Kidney epithelial cell (primary cell): Measurements from ENCODE around the gene CPA1. TPM values are rescaled to one million over a fixed set of nuclear protein-coding genes. Genes with fewer than 3 reads are reported as not detected.

ENCODE experiments used
- DNase-seq: peaks from one replicate; pipeline ENCODE4 v3.0.0-alpha.2; 2010; ENCODE audit warnings: low read depth
- H3K27me3 ChIP-seq: 2 replicates; pipeline ENCODE4 v1.6.0; 2011; ENCODE audit warnings: low read length; ENCODE audit not compliant: control insufficient read depth, insufficient read depth
- H3K36me3 ChIP-seq: 2 replicates; pipeline ENCODE4 v1.5.1; 2011; ENCODE audit warnings: low read length; ENCODE audit not compliant: control insufficient read depth, insufficient read depth
- H3K4me3 ChIP-seq: 2 replicates; pipeline ENCODE4 v1.5.1; 2011; ENCODE audit warnings: low read depth, mild to moderate bottlenecking, control low read depth, low read length
- total RNA-seq: library from RNA; depleted of rRNA; stranded (reverse); fragments of >200 nt; gene quantifications from 2 replicates; pipeline ENCODE4 v1.2.3, GENCODE V29; 2015
- TF ChIP-seq, protein P1 (sequence below): IDR thresholded peaks from 2 replicates; pipeline ENCODE4 v1.5.1; 2011; ENCODE audit warnings: mild to moderate bottlenecking, moderate library complexity, low read length, control low read depth, inconsistent platforms; ENCODE audit not compliant: insufficient read depth, poor library complexity, severe bottlenecking

CPA1 gene
- total RNA-seq, 1 donor from 2014 or later = not detected

DNA sequence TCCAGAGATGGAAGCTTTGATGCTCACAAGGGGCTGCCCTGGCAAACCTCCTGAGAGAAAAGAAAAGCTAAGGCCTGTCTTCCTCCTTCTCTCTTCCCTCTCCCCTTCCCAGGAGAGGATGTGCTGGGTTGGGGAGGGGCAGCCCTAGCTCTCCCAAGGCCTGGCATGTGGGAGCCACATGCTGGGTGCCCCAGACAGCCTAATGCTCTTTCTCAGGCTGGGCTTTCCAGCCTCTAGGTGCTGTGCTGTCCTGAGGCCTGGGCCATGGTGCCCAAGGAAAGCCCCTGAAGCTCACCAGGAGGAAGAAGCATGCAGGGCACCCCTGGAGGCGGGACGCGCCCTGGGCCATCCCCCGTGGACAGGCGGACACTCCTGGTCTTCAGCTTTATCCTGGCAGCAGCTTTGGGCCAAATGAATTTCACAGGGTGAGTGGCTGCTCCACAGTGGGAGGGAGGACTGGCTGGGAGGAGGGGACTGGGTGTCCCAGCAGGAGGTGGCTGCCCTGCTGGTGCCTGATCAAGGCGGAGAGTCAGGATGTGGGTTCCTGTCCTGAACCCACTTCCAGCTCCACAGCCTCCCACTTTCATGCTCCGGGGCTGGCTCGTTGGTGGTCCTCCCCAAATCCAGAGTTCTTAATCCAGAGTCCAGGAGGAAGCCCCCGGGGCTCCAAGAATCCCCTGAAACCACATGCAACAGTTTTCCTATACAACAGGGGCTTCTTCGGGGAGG, 34.0 kb upstream of the CPA1 start:
- Histone ChIP-seq H3K4me3 (no peak overlapping the region), H3K27me3 (no peaks in the 10 kb centered on the region), H3K36me3 (no peaks in the 10 kb centered on the region)
- DNase-seq = no peak
- TF ChIP-seq, protein P1, sequence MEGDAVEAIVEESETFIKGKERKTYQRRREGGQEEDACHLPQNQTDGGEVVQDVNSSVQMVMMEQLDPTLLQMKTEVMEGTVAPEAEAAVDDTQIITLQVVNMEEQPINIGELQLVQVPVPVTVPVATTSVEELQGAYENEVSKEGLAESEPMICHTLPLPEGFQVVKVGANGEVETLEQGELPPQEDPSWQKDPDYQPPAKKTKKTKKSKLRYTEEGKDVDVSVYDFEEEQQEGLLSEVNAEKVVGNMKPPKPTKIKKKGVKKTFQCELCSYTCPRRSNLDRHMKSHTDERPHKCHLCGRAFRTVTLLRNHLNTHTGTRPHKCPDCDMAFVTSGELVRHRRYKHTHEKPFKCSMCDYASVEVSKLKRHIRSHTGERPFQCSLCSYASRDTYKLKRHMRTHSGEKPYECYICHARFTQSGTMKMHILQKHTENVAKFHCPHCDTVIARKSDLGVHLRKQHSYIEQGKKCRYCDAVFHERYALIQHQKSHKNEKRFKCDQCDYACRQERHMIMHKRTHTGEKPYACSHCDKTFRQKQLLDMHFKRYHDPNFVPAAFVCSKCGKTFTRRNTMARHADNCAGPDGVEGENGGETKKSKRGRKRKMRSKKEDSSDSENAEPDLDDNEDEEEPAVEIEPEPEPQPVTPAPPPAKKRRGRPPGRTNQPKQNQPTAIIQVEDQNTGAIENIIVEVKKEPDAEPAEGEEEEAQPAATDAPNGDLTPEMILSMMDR = no peak

DNA sequence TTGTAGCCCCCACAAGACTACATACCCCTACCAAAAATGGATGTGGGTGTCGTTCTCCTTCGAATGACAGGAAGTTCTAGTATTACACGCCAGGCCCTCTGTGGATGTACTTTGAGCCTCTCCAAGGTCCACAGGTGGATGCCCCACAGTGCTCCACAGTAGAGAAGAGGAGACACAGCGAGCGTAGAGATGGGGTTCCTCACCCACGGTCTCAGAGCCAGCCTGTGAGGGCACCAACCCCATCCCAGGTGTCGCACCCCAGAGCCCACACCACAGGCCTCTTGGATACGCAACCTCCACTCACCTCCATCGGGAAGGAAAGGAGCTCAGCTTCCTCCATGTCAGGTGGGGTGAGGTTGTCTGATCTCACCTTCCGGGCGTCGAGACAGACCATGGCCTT, 33.4 kb upstream of the CPA1 start:
- no peak overlapping the region for H3K4me3 ChIP-seq
- DNase-seq = no peak
- H3K36me3 ChIP-seq = no peaks in the 10 kb centered on the region
- H3K27me3 ChIP-seq = no peaks in the 10 kb centered on the region
- TF ChIP-seq, protein P1 = no peak

DNA sequence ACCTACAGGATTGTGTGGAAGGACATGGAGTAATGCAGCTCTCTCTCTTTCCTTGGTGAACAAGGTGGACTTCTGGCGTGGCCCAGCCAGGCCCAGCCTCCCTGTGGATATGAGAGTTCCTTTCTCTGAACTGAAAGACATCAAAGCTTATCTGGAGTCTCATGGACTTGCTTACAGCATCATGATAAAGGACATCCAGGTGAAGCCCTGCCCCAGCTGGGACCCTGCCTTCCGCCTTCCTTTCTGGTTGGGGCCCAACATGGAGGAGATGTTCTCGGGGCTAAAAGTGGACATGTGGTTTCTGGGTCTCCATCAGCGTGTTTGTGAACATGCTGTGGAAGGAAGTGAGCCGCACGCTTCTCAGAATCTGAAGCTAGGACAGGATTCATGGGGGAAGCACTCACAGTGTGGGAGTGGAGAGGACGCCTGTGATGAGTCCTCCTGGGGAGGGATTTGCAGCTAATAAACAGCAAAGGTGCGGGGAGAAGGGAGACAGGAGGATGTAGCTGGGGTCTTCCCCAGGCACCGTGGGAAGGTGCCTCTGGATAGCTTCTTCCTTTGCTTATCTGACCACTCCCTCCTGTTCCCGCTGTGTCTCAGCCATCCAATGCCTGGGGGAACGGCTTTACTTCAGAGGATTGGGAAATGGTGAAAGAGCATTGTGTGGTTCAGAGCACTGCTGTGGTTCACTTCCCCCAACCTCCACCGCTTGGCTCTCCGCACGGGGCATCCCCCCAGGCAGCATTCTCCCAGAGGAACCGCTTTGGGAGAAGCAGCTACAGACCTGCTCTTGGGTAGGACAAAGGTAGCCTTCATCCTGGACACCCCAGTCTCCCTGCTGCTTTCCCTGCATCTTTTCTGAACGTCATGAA, 30.1 kb upstream of the CPA1 start:
- Histone ChIP-seq H3K36me3 (no peaks in the 10 kb centered on the region), H3K4me3 (no peak overlapping the region), H3K27me3 (no peaks in the 10 kb centered on the region)
- no peak for DNase-seq
- TF ChIP-seq, protein P1 = no peak

DNA sequence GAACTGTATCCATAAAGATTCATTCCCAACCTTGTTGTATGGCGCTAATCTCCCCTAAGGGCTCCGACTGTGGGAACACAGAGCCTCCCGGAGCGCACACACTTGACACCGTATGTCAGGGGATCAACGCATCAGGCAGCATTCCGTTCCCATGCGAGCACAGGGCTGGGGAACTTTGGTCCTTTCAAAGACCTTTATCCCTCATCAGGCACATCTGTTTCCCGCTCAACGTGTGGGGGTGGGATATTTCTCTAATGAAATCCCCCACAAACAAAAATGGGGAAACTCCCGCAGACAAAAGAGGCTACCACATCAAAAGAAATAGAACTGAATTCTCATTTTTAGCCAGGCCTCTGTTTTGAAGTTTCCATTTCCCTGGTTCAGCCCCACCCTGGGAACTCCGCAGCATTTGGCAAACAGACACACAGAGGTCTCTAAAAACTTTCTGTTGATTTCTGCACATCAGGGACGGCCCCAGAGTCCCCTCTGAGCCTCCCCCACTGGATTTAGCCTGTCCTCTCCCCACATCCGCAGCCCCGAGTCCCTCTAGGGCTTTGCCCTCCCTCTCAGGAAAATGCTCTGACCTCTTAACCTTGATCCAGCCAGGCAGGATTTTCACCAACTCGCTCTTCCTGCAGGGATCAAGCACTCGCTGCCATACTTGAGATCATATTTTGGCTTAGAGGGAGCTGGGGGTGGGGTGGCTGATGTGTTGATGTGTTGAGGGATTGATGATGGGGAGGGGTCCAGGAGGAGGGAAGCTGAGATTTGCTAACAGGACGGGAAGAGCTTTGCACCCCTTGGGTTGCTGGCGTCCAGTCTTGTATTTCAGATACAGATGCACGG, 29.1 kb upstream of the CPA1 start:
- no peak overlapping the region for H3K4me3 ChIP-seq
- TF ChIP-seq, protein P1 = no peak
- DNase-seq = no peak
- no peaks in the 10 kb centered on the region for H3K36me3 ChIP-seq
- H3K27me3 ChIP-seq = no peaks in the 10 kb centered on the region

DNA sequence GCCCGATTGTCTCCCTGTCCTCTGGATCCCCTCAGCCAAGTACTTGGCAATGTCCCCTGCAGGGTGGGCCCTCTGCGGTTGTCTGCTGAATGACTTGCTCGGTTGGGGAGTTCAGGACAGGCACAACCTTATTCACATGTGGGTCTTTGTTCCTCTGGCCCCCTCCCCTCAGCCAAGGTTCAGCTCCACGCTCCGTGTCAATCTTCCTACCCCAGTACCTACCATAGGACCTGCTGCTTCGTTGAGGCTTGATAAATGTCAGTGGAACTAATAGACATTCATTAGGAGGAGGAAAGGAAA, 28.6 kb upstream of the CPA1 start:
- no peak for DNase-seq
- no peak overlapping the region for H3K4me3 ChIP-seq
- H3K27me3 ChIP-seq = no peaks in the 10 kb centered on the region
- no peaks in the 10 kb centered on the region for H3K36me3 ChIP-seq
- TF ChIP-seq, protein P1 = no peak
